ENCODE data around the gene MRPS25. TPM values are rescaled to one million over a fixed set of nuclear protein-coding genes. Genes with fewer than 3 reads are reported as not detected.

The MRPS25 gene
- total and polyA plus RNA-seq, 2 donors (not counting 3 experiments of a cell fraction or from before 2014, with no cell fraction given) = 32.5 to 68.7 TPM

GRCh38 chr3:15102836-15103235 is 37.7 kb upstream of the MRPS25 start:
- ChIA-PET POLR2A (no interaction called here), CTCF (interaction anchor here (1.0 to 1.2 kb wide), 2 partner anchors 15 to 457 kb away, joined by 3 to 4 read pairs; no protein-coding TSS in a partner anchor)
- intact Hi-C loops (cut with micrococcal nuclease) (no loop called here), dilution Hi-C loops (cut with MboI; ENCODE audit: extremely low pct_ligation_motif_present, low sequenced_read_pairs) (no loop called here)
- Histone ChIP-seq H3K27ac (ENCODE audit: insufficient read depth, low read depth, low read length) (no peak overlapping the region), H2AFZ (ENCODE audit: low read depth, low read length) (no peak overlapping the region), H3K9ac (replicated peaks; ENCODE audit: extremely low read depth, insufficient read depth, low read length) (no peak overlapping the region), H3K36me3 (ENCODE audit: control insufficient read depth in 2 of 2, extremely low read depth in 1 of 2, insufficient read depth in 2 of 2, low read length in 2 of 2) (no peaks in the 10 kb centered on the region), H4K20me1 (replicated peaks; ENCODE audit: control insufficient read depth, extremely low read depth, insufficient read depth, low read length) (no peaks in the 10 kb centered on the region), H3K4me1 (ENCODE audit: control insufficient read depth, extremely low read depth, insufficient read depth, low read length) (peaks cover 9% of the 10 kb centered on the region), H3K4me3 (replicated peaks in 1 of 3; ENCODE audit: insufficient read depth in 1 of 3, low read depth in 1 of 3, low read length in 3 of 3) (no peak overlapping the region), H3K9me1 (replicated peaks; ENCODE audit: control insufficient read depth, extremely low read depth, insufficient read depth, low read length) (no peaks in the 10 kb centered on the region), H3K27me3 (ENCODE audit: control insufficient read depth in 2 of 2, insufficient read depth in 2 of 2, low read length in 2 of 2) (no peaks in the 10 kb centered on the region), H3K9me3 (replicated peaks; ENCODE audit: control insufficient read depth, insufficient read depth, low read length) (no peaks in the 10 kb centered on the region), H3K4me2 (ENCODE audit: insufficient read depth, low read length) (no peak overlapping the region), H3K79me2 (ENCODE audit: control insufficient read depth, insufficient read depth, low read length) (peaks cover 8% of the 10 kb centered on the region)
- no peak for FAIRE-seq
- DNase-seq (ENCODE audit: low read depth, low spot score) = no peak
- no TSS peak for BruUV-seq (replicated peaks)
- TF ChIP-seq, protein P1, sequence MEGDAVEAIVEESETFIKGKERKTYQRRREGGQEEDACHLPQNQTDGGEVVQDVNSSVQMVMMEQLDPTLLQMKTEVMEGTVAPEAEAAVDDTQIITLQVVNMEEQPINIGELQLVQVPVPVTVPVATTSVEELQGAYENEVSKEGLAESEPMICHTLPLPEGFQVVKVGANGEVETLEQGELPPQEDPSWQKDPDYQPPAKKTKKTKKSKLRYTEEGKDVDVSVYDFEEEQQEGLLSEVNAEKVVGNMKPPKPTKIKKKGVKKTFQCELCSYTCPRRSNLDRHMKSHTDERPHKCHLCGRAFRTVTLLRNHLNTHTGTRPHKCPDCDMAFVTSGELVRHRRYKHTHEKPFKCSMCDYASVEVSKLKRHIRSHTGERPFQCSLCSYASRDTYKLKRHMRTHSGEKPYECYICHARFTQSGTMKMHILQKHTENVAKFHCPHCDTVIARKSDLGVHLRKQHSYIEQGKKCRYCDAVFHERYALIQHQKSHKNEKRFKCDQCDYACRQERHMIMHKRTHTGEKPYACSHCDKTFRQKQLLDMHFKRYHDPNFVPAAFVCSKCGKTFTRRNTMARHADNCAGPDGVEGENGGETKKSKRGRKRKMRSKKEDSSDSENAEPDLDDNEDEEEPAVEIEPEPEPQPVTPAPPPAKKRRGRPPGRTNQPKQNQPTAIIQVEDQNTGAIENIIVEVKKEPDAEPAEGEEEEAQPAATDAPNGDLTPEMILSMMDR (IDR thresholded peaks at IDR 0.05; ENCODE audit: extremely low read depth in 1 of 2, insufficient read depth in 1 of 2, low read depth in 1 of 2, low read length in 2 of 2) = no peak
- TF ChIP-seq EZH2 (IDR thresholded peaks at IDR 0.05; ENCODE audit: borderline replicate concordance, low read depth, low read length, severe bottlenecking) (no peak), POLR2A (IDR thresholded peaks at IDR 0.05; ENCODE audit: low read depth, low read length) (no peak), GATA2 (IDR thresholded peaks at IDR 0.05; ENCODE audit: insufficient read depth, insufficient read length, low read depth, low read length) (no peak), FOS (IDR thresholded peaks at IDR 0.05; ENCODE audit: borderline replicate concordance, insufficient read depth, low read length) (no peak)

- H2AFZ ChIP-seq (ENCODE audit: low read depth, low read length) = peak overlapping the region; percentile 3
- peaks cover 13% of the 10 kb centered on the region for H3K4me1 ChIP-seq (ENCODE audit: control insufficient read depth, extremely low read depth, insufficient read depth, low read length)
- H4K20me1 ChIP-seq (replicated peaks; ENCODE audit: control insufficient read depth, extremely low read depth, insufficient read depth, low read length) = no peaks in the 10 kb centered on the region
- no peak overlapping the region for H3K27ac ChIP-seq (ENCODE audit: insufficient read depth, low read depth, low read length)
- no peak overlapping the region for H3K4me2 ChIP-seq (ENCODE audit: insufficient read depth, low read length)
- H3K79me2 ChIP-seq (ENCODE audit: control insufficient read depth, insufficient read depth, low read length) = peaks cover 13% of the 10 kb centered on the region
- no peaks in the 10 kb centered on the region for H3K36me3 ChIP-seq (ENCODE audit: control insufficient read depth in 2 of 2, extremely low read depth in 1 of 2, insufficient read depth in 2 of 2, low read length in 2 of 2)
- TF ChIP-seq MYC (IDR thresholded peaks at IDR 0.05; ENCODE audit: low read depth, low read length) (no peak), POLR2A (IDR thresholded peaks at IDR 0.05; ENCODE audit: low read depth, low read length) (no peak), GATA2 (IDR thresholded peaks at IDR 0.05; ENCODE audit: insufficient read depth, insufficient read length, low read depth, low read length) (no peak), MAX (IDR thresholded peaks at IDR 0.05; ENCODE audit: insufficient read depth, insufficient read length) (no peak)
- no peak overlapping the region for H3K4me3 ChIP-seq (replicated peaks in 1 of 3; ENCODE audit: insufficient read depth in 1 of 3, low read depth in 1 of 3, low read length in 3 of 3)
- H3K9ac ChIP-seq (replicated peaks; ENCODE audit: extremely low read depth, insufficient read depth, low read length) = no peak overlapping the region
- no peaks in the 10 kb centered on the region for H3K27me3 ChIP-seq (ENCODE audit: control insufficient read depth in 2 of 2, insufficient read depth in 2 of 2, low read length in 2 of 2)
- ChIA-PET POLR2A (no interaction called here), CTCF (interaction anchor here (1.0 to 1.2 kb wide), 2 partner anchors 16 to 458 kb away, joined by 3 to 4 read pairs; no protein-coding TSS in a partner anchor)
- no peaks in the 10 kb centered on the region for H3K9me1 ChIP-seq (replicated peaks; ENCODE audit: control insufficient read depth, extremely low read depth, insufficient read depth, low read length)
- DNase-seq (ENCODE audit: low read depth, low spot score) (no peak), FAIRE-seq (no peak)
- no TSS peak for BruUV-seq (replicated peaks)
- intact Hi-C loops (cut with micrococcal nuclease) = no loop called here
- dilution Hi-C loops (cut with MboI; ENCODE audit: extremely low pct_ligation_motif_present, low sequenced_read_pairs) = no loop called here
- no peaks in the 10 kb centered on the region for H3K9me3 ChIP-seq (replicated peaks; ENCODE audit: control insufficient read depth, insufficient read depth, low read length)
Observed at GRCh38 chr3:15102256-15102655, 37.1 kb upstream of the MRPS25 start.

Measured in endothelial cell of umbilical vein (primary cell).